K562 treated with DMSO at 1 percent for 12 hours (cell line): ENCODE results near the gene TUBB4A. TPM values are rescaled to one million over a fixed set of nuclear protein-coding genes. Genes with fewer than 3 reads are reported as not detected.

Experiments
- total RNA-seq: library from RNA; unstranded; fragments of 300-600 nt; gene quantifications from 2 replicates; pipeline ENCODE4 v1.2.3, GENCODE V29; 2022; ENCODE audit not compliant: insufficient read depth

TUBB4A gene
- total RNA-seq, result 5.8 and 6.0 TPM in 2 replicates

GRCh38 chr19:6501740-6502648, at the start of gene TUBB4A:
TUBB4A (minus strand) TSS chr19:6502309; CDS start chr19:6502212, 97 bp downstream.

GRCh38 chr19:6530386-6531162, 28.5 kb upstream of the TUBB4A start, which contains the start of gene TNFSF9:
TNFSF9 (plus strand) TSS chr19:6531026; CDS start chr19:6531037, 11 bp downstream.

GRCh38 chr19:6481541-6482342, 20.4 kb downstream of the TUBB4A start, which contains the start of gene DENND1C:
DENND1C (minus strand) TSS chr19:6481787; CDS start chr19:6481695, 92 bp downstream.

GRCh38 chr19:6464070-6464873, 37.8 kb downstream of the TUBB4A start, which contains the start of gene CRB3:
CRB3 (plus strand) TSS chr19:6464271; CDS start chr19:6464702, 431 bp downstream.

GRCh38 chr19:6459262-6460098, 42.6 kb downstream of the TUBB4A start, which contains the start of gene SLC25A23:
SLC25A23 (minus strand) TSS chr19:6459792; CDS start chr19:6459628, 164 bp downstream.

Other genes with a start within 250 kb of the TUBB4A start
- gene MLLT1, start 222.3 kb downstream of the TUBB4A start, total RNA-seq, result 29.9 and 56.8 TPM in 2 replicates
- not detected in 2 replicates for gene ACER1, start 168.7 kb downstream of the TUBB4A start, total RNA-seq
- gene CLPP, start 140.8 kb downstream of the TUBB4A start, total RNA-seq, result 96.4 and 138 TPM in 2 replicates
- 104 and 151 TPM in 2 replicates for gene ALKBH7, start 129.5 kb downstream of the TUBB4A start, total RNA-seq
- gene PSPN, start 126.4 kb downstream of the TUBB4A start, total RNA-seq, result 3.5 and 3.9 TPM in 2 replicates
- 73.1 and 81.2 TPM in 2 replicates for gene GTF2F1, start 109.1 kb downstream of the TUBB4A start, total RNA-seq
- gene KHSRP, start 77.5 kb downstream of the TUBB4A start, total RNA-seq, result 243 and 502 TPM in 2 replicates
- gene SLC25A41, start 68.5 kb downstream of the TUBB4A start, total RNA-seq, result 1.5 and 2.0 TPM in 2 replicates
- 28.6 and 71.9 TPM in 2 replicates for gene SLC25A23, start 42.5 kb downstream of the TUBB4A start, total RNA-seq
- not detected in 2 replicates for gene CRB3, start 38.0 kb downstream of the TUBB4A start, total RNA-seq
- 1.5 and 2.3 TPM in 2 replicates for gene DENND1C, start 20.5 kb downstream of the TUBB4A start, total RNA-seq
- gene TNFSF9, start 28.7 kb upstream of the TUBB4A start, total RNA-seq, result 35.3 and 42.9 TPM in 2 replicates
- 4.8 and 5.3 TPM in 2 replicates for gene CD70, start 88.8 kb upstream of the TUBB4A start, total RNA-seq
- gene TNFSF14, start 167.9 kb upstream of the TUBB4A start, total RNA-seq, result 0.39 TPM in 1 of 2 replicates, not detected in the other
- 18.6 and 20.2 TPM in 2 replicates for gene C3, start 218.3 kb upstream of the TUBB4A start, total RNA-seq
- 42.5 and 54.7 TPM in 2 replicates for gene GPR108, start 235.3 kb upstream of the TUBB4A start, total RNA-seq
- gene TRIP10, start 237.4 kb upstream of the TUBB4A start, total RNA-seq, result 37.3 and 54.9 TPM in 2 replicates